IPS-20b (cell line): ENCODE results near the gene CEP164.

ENCODE experiments used
- H3K27ac ChIP-seq: one replicate; pipeline ENCODE4 v1.5.1; 2013; ENCODE audit warnings: low read length
- H3K27me3 ChIP-seq: 2 replicates; pipeline ENCODE4 v1.6.1; 2013; ENCODE audit warnings: mild to moderate bottlenecking, low read length, inconsistent platforms; ENCODE audit not compliant: insufficient read depth
- H3K36me3 ChIP-seq: 2 replicates; pipeline ENCODE4 v1.6.1; 2013; ENCODE audit warnings: low read depth, mild to moderate bottlenecking, inconsistent platforms, low read length, moderate library complexity; ENCODE audit not compliant: insufficient read depth
- H3K4me1 ChIP-seq: 2 replicates; pipeline ENCODE4 v1.6.1; 2013; ENCODE audit warnings: mild to moderate bottlenecking, control low read depth, inconsistent platforms, low read length, moderate library complexity; ENCODE audit not compliant: insufficient read depth
- H3K4me3 ChIP-seq: 2 replicates; pipeline ENCODE4 v1.5.1; 2013; ENCODE audit warnings: mild to moderate bottlenecking, low read length, inconsistent platforms
- H3K9ac ChIP-seq: 2 replicates; pipeline ENCODE4 v1.6.1; 2013; ENCODE audit warnings: low read depth, mild to moderate bottlenecking, inconsistent platforms, low read length, moderate library complexity
- H3K9me3 ChIP-seq: 2 replicates; pipeline ENCODE4 v1.6.1; 2013; ENCODE audit warnings: mild to moderate bottlenecking, low read depth, low read length, inconsistent platforms; ENCODE audit not compliant: insufficient read depth

CEP164 gene

GRCh38 chr11:117407016-117407415 lies 79.4 kb downstream of the CEP164 start:
- Histone ChIP-seq H3K4me1 (peaks cover 3% of the 10 kb centered on the region; the same call in 1 of the 2 replicates), H3K27me3 (no peaks in the 10 kb centered on the region), H3K36me3 (peaks cover 14% of the 10 kb centered on the region), H3K9ac (no peak overlapping the region), H3K27ac (no peak overlapping the region), H3K4me3 (no peak overlapping the region), H3K9me3 (peaks cover 6% of the 10 kb centered on the region; the same call in 1 of the 2 replicates)

- Histone ChIP-seq H3K4me1 (peaks cover 3% of the 10 kb centered on the region; the same call in 1 of the 2 replicates), H3K36me3 (peaks cover 14% of the 10 kb centered on the region)
These were observed 80.7 kb downstream of the CEP164 start for GRCh38 chr11:117408356-117408755.

GRCh38 chr11:117409511-117409910 lies 81.9 kb downstream of the CEP164 start:
- H3K4me1 ChIP-seq = peaks cover 3% of the 10 kb centered on the region; the same call in 1 of the 2 replicates
- H3K27me3 ChIP-seq = no peaks in the 10 kb centered on the region
- H3K9ac ChIP-seq = no peak overlapping the region
- peaks cover 6% of the 10 kb centered on the region; the same call in 1 of the 2 replicates for H3K9me3 ChIP-seq
- H3K36me3 ChIP-seq = peaks cover 13% of the 10 kb centered on the region
- no peak overlapping the region for H3K4me3 ChIP-seq
- H3K27ac ChIP-seq = no peak overlapping the region

More at GRCh38 chr11:117408356-117408755, 80.7 kb downstream of the CEP164 start:
- Histone ChIP-seq H3K9me3 (peaks cover 6% of the 10 kb centered on the region; the same call in 1 of the 2 replicates), H3K27ac (no peak overlapping the region), H3K9ac (no peak overlapping the region), H3K27me3 (no peaks in the 10 kb centered on the region), H3K4me3 (no peak overlapping the region)

- Histone ChIP-seq H3K9me3 (peaks cover 6% of the 10 kb centered on the region; the same call in 1 of the 2 replicates), H3K36me3 (peaks cover 7% of the 10 kb centered on the region), H3K4me1 (peaks cover 3% of the 10 kb centered on the region; the same call in 1 of the 2 replicates), H3K4me3 (no peak overlapping the region), H3K9ac (no peak overlapping the region), H3K27ac (no peak overlapping the region), H3K27me3 (no peaks in the 10 kb centered on the region)
These were observed 82.6 kb downstream of the CEP164 start for GRCh38 chr11:117410238-117410637.

- Histone ChIP-seq H3K4me3 (no peak overlapping the region), H3K9ac (no peak overlapping the region), H3K36me3 (peaks cover 7% of the 10 kb centered on the region)
These were observed 83.4 kb downstream of the CEP164 start for GRCh38 chr11:117410861-117411710.

GRCh38 chr11:117411736-117412135 lies 84.1 kb downstream of the CEP164 start:
- H3K9ac ChIP-seq = no peak overlapping the region
- H3K27ac ChIP-seq = no peak overlapping the region
- no peaks in the 10 kb centered on the region for H3K9me3 ChIP-seq
- H3K27me3 ChIP-seq = no peaks in the 10 kb centered on the region
- peaks cover 7% of the 10 kb centered on the region for H3K36me3 ChIP-seq
- H3K4me3 ChIP-seq = no peak overlapping the region
- H3K4me1 ChIP-seq = peaks cover 3% of the 10 kb centered on the region; the same call in 1 of the 2 replicates

More at GRCh38 chr11:117410861-117411710, 83.4 kb downstream of the CEP164 start:
- Histone ChIP-seq H3K4me1 (peaks cover 3% of the 10 kb centered on the region; the same call in 1 of the 2 replicates), H3K27me3 (no peaks in the 10 kb centered on the region), H3K27ac (no peak overlapping the region), H3K9me3 (peaks cover 4% of the 10 kb centered on the region; the same call in 1 of the 2 replicates)

- H3K9me3 ChIP-seq = no peaks in the 10 kb centered on the region
- H3K9ac ChIP-seq = no peak overlapping the region
- H3K27ac ChIP-seq = no peak overlapping the region
- H3K4me3 ChIP-seq = no peak overlapping the region
- no peaks in the 10 kb centered on the region for H3K27me3 ChIP-seq
- H3K36me3 ChIP-seq = peaks cover 7% of the 10 kb centered on the region
- H3K4me1 ChIP-seq = peaks cover 3% of the 10 kb centered on the region; the same call in 1 of the 2 replicates
These were observed 84.5 kb downstream of the CEP164 start for GRCh38 chr11:117412176-117412575.

GRCh38 chr11:117412653-117413275 lies 85.1 kb downstream of the CEP164 start:
- no peaks in the 10 kb centered on the region for H3K27me3 ChIP-seq
- H3K27ac ChIP-seq = no peak overlapping the region
- peaks cover 3% of the 10 kb centered on the region; the same call in 1 of the 2 replicates for H3K4me1 ChIP-seq
- H3K4me3 ChIP-seq = no peak overlapping the region
- no peaks in the 10 kb centered on the region for H3K9me3 ChIP-seq
- peaks cover 7% of the 10 kb centered on the region for H3K36me3 ChIP-seq
- no peak overlapping the region for H3K9ac ChIP-seq

GRCh38 chr11:117413616-117414015 lies 86.0 kb downstream of the CEP164 start:
- no peaks in the 10 kb centered on the region for H3K27me3 ChIP-seq
- H3K9ac ChIP-seq = no peak overlapping the region
- peaks cover 3% of the 10 kb centered on the region; the same call in 1 of the 2 replicates for H3K4me1 ChIP-seq
- peaks cover 4% of the 10 kb centered on the region for H3K36me3 ChIP-seq
- no peaks in the 10 kb centered on the region for H3K9me3 ChIP-seq
- no peak overlapping the region for H3K4me3 ChIP-seq
- H3K27ac ChIP-seq = no peak overlapping the region

GRCh38 chr11:117414724-117415123 lies 87.1 kb downstream of the CEP164 start:
- H3K27ac ChIP-seq = no peak overlapping the region

GRCh38 chr11:117415358-117415896 lies 87.8 kb downstream of the CEP164 start:
- Histone ChIP-seq H3K9ac (no peak overlapping the region), H3K27me3 (no peaks in the 10 kb centered on the region), H3K4me1 (peaks cover 3% of the 10 kb centered on the region; the same call in 1 of the 2 replicates), H3K36me3 (no peaks in the 10 kb centered on the region), H3K27ac (no peak overlapping the region), H3K9me3 (no peaks in the 10 kb centered on the region), H3K4me3 (no peak overlapping the region)

More at GRCh38 chr11:117414724-117415123, 87.1 kb downstream of the CEP164 start:
- H3K9ac ChIP-seq = no peak overlapping the region
- H3K27me3 ChIP-seq = no peaks in the 10 kb centered on the region
- H3K4me3 ChIP-seq = no peak overlapping the region
- no peaks in the 10 kb centered on the region for H3K9me3 ChIP-seq
- H3K4me1 ChIP-seq = peaks cover 3% of the 10 kb centered on the region; the same call in 1 of the 2 replicates
- H3K36me3 ChIP-seq = no peaks in the 10 kb centered on the region; the same call in 1 of the 2 replicates
